ENCODE data around the gene KIF7. TPM values are rescaled to one million over a fixed set of nuclear protein-coding genes. Genes with fewer than 3 reads are reported as not detected.

KIF7 gene
- total and polyA plus RNA-seq, 2 of the 8 experiments (the other 6 are each of a cell fraction or from before 2014, with no cell fraction given), result 4.9 to 14.0 TPM

DNA sequence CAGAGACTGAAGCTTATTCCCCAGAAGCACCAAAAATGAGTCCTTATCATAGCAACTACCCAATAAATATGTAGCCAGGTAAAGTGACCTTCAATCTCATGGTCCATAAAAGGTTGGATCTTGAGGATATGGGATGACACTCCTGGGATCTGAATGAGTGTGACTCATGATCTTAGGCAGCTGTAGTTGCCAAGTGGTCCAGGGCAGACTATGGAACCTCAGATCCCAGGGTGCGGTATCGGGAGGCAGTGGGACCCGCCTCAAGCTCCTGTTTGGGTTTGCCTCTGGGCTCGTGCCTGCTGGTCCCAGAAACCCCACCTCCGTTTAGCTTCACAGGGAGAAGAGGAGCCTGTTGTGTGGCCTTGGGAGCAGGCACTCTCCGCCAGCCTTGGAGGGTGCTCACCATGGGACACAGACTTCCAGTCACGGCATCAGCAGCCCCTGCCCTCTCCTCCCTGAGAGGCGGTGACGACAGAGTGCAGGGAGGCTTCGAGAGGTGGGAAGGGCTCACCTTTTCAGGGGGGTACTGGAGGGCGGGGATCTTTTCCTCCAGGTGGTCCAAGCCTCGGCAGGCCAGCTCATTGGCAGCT lies 15.8 kb upstream of the KIF7 start (continued):
- TF ChIP-seq EP300 (IDR thresholded peaks at IDR 0.05; ENCODE audit: borderline replicate concordance in 1 of 2, low read depth in 2 of 2, low read length in 2 of 2), result no peak
- TF ChIP-seq SIX5 (IDR thresholded peaks at IDR 0.05; ENCODE audit: low read depth, low read length), result no peak
